GM12873 (cell line): ENCODE data around the gene RBM18.

Experiments
- CTCF ChIP-seq: IDR thresholded peaks from 2 replicates; pipeline ENCODE4 v1.5.1; 2012; ENCODE audit warnings: low read depth, mild to moderate bottlenecking, moderate library complexity, low read length, control low read depth; ENCODE audit not compliant: insufficient read depth; ENCODE audit errors: missing control alignments

RBM18 gene

DNA sequence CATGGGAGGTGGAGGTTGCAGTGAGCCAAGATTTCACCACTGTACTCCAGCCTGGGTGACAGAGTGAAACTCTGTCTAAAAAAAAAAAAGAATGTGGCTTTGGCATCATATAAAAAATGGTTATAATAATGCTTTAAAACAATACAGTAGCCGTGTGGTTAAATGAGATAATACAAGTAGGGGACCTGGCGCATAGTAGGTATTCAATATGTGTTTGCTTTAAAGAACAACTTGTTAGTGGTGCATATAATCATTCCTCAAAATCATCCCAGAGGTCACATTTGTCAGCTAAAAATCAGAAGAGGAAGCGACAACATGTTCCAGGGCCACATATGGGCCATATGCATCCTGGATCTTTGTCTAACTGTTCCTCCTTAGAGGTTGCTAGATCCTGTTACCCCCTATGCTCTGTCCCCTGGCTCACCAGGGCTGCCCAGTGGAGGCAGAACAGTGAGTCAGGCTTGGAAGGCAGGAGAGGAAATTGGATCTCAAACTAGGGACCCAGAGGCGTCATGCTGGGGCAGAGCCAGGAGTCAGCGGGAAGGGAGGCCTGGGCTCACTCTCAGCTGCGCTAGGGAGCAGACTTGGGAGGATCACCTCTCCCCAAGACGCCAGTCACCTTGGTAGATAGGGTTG is 63.6 kb downstream of the RBM18 start:
- no peak for TF ChIP-seq CTCF

GRCh38 chr9:122197882-122198281 is 66.8 kb downstream of the RBM18 start:
- TF ChIP-seq CTCF, result no peak

DNA sequence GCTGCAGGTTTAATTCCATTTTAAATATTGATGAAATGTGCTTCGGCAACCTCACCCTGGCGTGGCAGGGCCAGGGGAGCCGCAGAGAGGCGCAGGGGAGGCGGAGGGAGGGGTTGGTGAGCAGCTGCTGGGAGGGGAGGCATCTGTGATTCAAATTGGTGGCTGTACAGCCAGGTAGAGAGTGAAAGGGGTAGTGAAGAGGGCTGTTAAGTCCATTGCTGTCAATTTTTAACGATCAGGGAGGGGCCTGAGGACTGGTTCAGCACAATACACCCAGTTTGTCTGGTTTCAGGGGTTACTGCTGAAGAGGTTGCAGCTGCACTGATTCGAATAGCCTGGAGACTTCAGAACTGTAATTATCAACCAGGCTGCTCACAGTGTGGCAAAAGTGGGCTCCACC is 67.2 kb downstream of the RBM18 start:
- no peak for TF ChIP-seq CTCF

- no peak for TF ChIP-seq CTCF
Observed at GRCh38 chr9:122195875-122196274, 68.8 kb downstream of the RBM18 start.

- TF ChIP-seq CTCF, result no peak
Observed at GRCh38 chr9:122193651-122194050, 71.0 kb downstream of the RBM18 start.

DNA sequence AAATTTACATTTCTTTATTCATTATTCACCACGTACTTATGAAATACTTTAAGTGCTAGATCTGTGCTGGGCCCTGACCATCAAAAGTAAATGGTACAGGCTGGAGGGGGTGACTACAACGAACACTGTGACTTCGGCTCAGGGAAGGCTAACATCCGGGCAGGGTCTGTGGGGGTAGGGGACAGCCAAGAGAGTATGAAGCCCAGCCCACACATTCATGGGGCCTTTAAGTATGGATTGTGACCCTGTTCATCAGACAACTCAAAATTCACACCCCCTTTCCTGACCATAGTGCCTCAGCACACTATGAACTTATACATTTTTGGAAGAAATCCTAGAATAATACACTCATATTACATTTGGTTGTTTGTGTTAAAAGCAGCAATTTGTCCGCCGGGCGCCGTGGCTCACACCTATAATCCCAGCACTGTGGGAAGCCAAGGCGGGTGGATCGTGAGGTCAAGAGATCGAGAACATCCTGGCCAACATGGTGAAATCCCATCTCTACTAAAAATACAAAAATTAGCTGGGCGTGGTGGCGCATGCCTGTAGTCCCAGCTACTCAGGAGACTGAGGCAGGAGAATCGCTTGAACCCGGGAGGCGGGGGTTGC is 71.6 kb downstream of the RBM18 start:
- no peak for TF ChIP-seq CTCF

- no peak for TF ChIP-seq CTCF
Observed at GRCh38 chr9:122192261-122192875, 72.3 kb downstream of the RBM18 start.
